ENCODE results near the gene EPS8.

The EPS8 gene

GRCh38 chr12:15601210-15601800, 187.9 kb downstream of the EPS8 start:
- no peak for TF ChIP-seq ZNF274 (IDR thresholded peaks at IDR 0.05; ENCODE audit: low read depth, low read length)
- no peak overlapping the region for H3K4me3 ChIP-seq (ENCODE audit: low read length)

GRCh38 chr12:15600223-15600935, 188.8 kb downstream of the EPS8 start:
- no peak overlapping the region for H3K4me3 ChIP-seq (ENCODE audit: low read length)
- no peak for TF ChIP-seq ZNF274 (IDR thresholded peaks at IDR 0.05; ENCODE audit: low read depth, low read length)

- TF ChIP-seq ZNF274 (IDR thresholded peaks at IDR 0.05; ENCODE audit: low read depth, low read length), result no peak
Observed at GRCh38 chr12:15599266-15600037, 189.7 kb downstream of the EPS8 start.

GRCh38 chr12:15597125-15597830, 191.9 kb downstream of the EPS8 start:
- TF ChIP-seq ZNF274 (IDR thresholded peaks at IDR 0.05; ENCODE audit: low read depth, low read length), result no peak

More at GRCh38 chr12:15599266-15600037, 189.7 kb downstream of the EPS8 start:
- no peak overlapping the region for H3K4me3 ChIP-seq (ENCODE audit: low read length)

GRCh38 chr12:15596174-15596573, 193.0 kb downstream of the EPS8 start:
- no peak for TF ChIP-seq ZNF274 (IDR thresholded peaks at IDR 0.05; ENCODE audit: low read depth, low read length)
- H3K4me3 ChIP-seq (ENCODE audit: low read length), result no peak overlapping the region

More at GRCh38 chr12:15597125-15597830, 191.9 kb downstream of the EPS8 start:
- no peak overlapping the region for H3K4me3 ChIP-seq (ENCODE audit: low read length)

GRCh38 chr12:15592934-15593333, 196.3 kb downstream of the EPS8 start:
- no peak overlapping the region for H3K4me3 ChIP-seq (ENCODE audit: low read length)
- no peak for TF ChIP-seq ZNF274 (IDR thresholded peaks at IDR 0.05; ENCODE audit: low read depth, low read length)

GRCh38 chr12:15591811-15592210, 197.4 kb downstream of the EPS8 start:
- H3K4me3 ChIP-seq (ENCODE audit: low read length), result no peak overlapping the region
- no peak for TF ChIP-seq ZNF274 (IDR thresholded peaks at IDR 0.05; ENCODE audit: low read depth, low read length)

GRCh38 chr12:15590180-15590826, 198.9 kb downstream of the EPS8 start:
- TF ChIP-seq ZNF274 (IDR thresholded peaks at IDR 0.05; ENCODE audit: low read depth, low read length), result no peak
- no peak overlapping the region for H3K4me3 ChIP-seq (ENCODE audit: low read length)

- H3K4me3 ChIP-seq (ENCODE audit: low read length), result no peak overlapping the region
- TF ChIP-seq ZNF274 (IDR thresholded peaks at IDR 0.05; ENCODE audit: low read depth, low read length), result no peak
Observed at GRCh38 chr12:15589328-15590032, 199.7 kb downstream of the EPS8 start.

- no peak overlapping the region for H3K4me3 ChIP-seq (ENCODE audit: low read length)
- TF ChIP-seq ZNF274 (IDR thresholded peaks at IDR 0.05; ENCODE audit: low read depth, low read length), result no peak
Observed at GRCh38 chr12:15584366-15585041, 204.7 kb downstream of the EPS8 start.

- no peak overlapping the region for H3K4me3 ChIP-seq (ENCODE audit: low read length)
- no peak for TF ChIP-seq ZNF274 (IDR thresholded peaks at IDR 0.05; ENCODE audit: low read depth, low read length)
Observed at GRCh38 chr12:15583804-15584203, 205.4 kb downstream of the EPS8 start.

GRCh38 chr12:15581006-15581405, 208.2 kb downstream of the EPS8 start:
- H3K4me3 ChIP-seq (ENCODE audit: low read length), result no peak overlapping the region
- no peak for TF ChIP-seq ZNF274 (IDR thresholded peaks at IDR 0.05; ENCODE audit: low read depth, low read length)

- TF ChIP-seq ZNF274 (IDR thresholded peaks at IDR 0.05; ENCODE audit: low read depth, low read length), result no peak
Observed at GRCh38 chr12:15580431-15580830, 208.8 kb downstream of the EPS8 start.

More at GRCh38 chr12:15580431-15580830, 208.8 kb downstream of the EPS8 start:
- H3K4me3 ChIP-seq (ENCODE audit: low read length), result no peak overlapping the region

Data from GM08714 (cell line).